Measurements from ENCODE around the gene ATG13.

Gene ATG13

GRCh38 chr11:46676436-46677158, 59.2 kb downstream of the ATG13 start:
- DNase-seq (ENCODE audit: low spot score) = no peak

- DNase-seq (ENCODE audit: low spot score) = no peak
Observed at GRCh38 chr11:46677169-46677568, 59.8 kb downstream of the ATG13 start.

DNA sequence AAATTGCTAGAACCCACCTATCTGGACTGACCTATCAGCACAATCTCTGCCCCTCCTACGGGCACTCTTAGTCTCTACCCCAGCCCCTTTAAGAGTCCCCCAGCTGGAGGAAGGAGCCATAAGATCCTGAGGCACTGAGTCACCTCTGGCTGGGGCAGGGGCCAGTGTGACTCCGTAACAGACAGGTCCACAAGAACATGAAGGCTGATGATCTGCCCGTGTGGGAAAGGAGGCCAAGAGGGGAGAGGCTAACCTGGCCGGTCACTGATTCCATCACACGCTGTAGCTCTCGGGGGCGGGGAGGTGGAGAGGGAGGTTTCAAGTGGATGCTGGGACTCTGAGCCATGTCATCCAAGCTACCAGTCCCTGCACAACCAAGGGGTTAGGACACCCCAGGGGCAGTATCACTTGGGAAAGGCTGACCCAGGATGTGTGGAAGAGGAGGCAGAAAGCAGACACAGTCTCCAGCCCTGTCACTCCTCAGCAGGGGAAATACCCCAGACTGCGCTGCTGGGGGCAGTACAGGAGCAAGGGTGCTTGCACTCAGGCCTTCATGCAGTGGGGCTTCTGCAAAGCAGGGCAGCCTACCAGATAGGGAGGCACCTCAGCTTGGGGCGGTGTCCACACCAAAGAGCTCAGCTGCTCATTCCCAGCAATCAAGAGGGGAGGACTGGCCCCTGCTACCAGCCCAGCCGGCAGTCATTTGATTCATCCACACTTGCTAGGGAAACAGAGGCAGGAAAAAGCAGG, 60.8 kb downstream of the ATG13 start:
- DNase-seq (ENCODE audit: low spot score) = no peak

GRCh38 chr11:46678741-46679130, 61.4 kb downstream of the ATG13 start:
- no peak for DNase-seq (ENCODE audit: low spot score)

DNA sequence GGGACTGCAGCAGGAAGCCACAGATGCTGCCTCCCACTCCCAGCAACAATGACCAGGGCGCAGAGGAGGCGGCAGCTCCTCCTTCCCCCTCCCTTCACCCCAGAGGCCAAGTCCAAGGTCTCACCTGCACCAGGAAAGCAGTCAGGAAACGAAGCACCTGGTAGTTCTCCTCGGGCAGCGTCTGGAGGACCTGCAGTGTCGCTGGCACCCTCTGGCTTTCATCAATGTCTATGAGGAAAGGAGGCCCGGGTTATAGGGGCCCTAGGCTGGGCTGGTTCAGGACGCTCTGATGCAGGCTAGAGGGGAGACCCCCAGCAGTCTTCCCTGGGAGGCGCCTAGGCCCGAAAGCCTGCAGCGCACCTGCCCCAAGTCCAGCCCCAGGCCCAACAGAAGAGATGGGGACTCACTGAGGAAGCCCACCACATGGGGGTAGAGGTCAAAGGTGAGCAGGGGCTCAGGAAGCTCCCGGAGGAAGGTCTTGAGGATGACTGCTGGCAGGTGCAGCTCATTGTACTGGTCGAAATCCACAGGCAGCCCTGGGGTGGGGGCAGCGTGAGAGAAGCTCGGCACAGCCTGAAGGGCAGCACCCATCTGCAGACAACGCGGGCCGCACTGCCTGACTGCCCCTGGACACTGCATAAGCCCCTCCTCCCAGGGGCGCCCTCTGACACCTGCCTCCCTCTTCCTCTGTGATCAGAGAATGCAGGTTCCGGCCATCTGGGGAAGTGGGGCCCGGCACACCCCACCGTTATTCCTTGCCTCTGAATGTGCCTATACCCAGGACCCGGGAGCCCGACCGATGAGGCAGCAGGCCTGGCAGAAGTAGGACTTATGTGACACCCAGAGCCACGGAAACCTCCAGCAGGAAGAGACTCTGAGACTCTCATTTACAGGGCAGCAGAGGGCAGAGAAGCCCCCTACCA, 62.1 kb downstream of the ATG13 start:
- DNase-seq (ENCODE audit: low spot score) = no peak

GRCh38 chr11:46680164-46680760, 62.9 kb downstream of the ATG13 start:
- DNase-seq (ENCODE audit: low spot score) = no peak

DNA sequence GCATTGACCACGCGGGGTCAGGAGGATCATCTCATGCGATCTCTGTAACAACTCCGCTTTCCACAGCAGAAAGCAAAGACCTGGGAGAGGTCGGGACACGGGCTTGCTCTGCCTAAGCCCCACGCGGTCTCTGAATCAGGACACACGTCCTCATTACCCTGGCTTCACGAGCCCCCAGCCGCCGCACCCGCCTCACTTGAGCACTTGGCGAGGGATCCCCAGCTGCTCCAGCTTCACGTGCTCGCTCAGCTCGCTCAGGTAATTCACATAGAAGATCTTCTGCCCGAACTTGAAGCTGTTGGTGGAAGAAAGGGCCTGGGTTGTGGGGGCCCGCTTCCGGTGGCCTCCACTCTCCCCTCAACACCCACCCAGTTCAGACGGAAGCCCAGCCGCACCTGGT, 63.5 kb downstream of the ATG13 start:
- DNase-seq (ENCODE audit: low spot score) = no peak

DNA sequence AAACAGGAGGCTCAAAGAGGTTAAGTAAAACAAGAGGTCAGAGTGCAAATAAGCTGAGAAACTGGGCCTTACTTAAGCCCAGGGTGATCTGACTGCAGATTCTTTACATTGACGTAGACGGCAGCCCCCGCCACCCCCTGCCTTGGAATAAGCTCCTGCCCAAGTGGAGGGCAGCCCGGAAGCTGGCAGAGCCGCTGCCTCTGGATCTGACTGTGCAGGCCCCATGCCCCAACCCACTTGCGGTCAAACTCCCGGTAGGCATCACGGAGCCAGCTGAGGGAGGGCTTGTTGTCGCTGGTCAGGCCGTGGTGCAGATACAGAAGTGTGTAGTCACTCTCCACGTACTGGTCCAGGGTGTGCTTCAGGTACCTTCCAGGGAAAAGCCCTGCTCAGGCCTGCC, 64.5 kb downstream of the ATG13 start:
- DNase-seq (ENCODE audit: low spot score) = no peak

GRCh38 chr11:46682773-46683752, 65.7 kb downstream of the ATG13 start:
- no peak for DNase-seq (ENCODE audit: low spot score)

DNA sequence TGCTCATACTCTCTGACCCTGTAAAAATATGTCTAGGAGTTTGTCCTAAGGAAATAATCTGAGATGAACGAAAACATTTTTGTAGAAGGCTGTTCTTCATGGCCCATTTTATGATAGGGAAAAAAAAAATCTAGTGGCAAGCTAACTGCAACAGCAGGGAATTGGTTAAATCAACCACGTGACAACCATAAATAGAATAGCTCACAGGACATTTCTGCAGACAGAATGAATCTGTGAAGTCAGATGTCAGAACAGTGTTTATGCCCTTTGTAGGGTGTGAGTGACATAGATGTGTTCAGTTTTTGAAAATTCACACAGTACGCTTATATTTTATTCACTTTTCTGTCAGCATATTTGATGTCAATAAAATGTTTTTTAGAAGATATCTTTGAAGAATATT, 67.0 kb downstream of the ATG13 start:
- no peak for DNase-seq (ENCODE audit: low spot score)

DNA sequence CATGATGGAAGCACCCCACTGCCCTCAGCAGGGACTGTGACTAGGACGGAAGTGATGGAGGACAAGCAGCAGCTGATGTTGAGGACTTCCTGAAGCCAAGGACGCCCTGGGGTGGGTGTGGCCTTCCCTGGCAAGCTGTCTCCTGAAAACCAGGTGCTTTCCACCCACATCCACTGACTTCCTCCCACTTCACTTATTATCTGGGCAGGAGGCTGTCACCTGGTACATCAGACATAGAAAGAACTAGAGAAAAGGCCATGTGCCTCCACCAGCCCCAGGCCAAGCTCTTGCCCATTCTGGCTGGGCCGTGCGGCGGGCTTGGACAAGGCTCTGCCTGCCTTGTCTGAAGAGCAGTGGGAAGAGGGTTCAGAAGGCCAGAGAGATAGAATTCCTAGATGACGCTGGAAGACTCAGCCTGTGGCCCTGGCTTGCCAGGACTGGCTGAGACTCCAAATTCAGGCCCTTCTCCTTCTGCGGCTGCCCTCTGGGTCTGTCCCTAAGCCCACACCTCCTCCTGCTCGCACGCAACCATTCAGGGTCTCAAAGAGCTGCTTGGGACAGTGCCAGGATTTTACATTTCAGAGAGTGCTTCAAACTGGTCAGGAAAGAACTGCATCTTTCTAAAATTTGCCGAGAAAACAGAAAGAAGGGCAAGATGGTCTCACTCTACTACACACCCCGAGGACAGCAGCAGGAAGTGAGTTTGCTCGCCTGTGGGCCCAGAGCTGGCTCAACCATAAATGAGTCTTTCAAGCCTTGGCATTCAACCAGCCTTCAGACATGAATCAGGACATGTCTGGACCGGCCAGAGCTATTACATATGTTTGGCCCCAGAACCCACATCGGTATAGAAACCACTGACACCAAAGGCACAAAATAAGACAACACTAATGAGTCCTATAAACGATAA, 69.8 kb downstream of the ATG13 start:
- DNase-seq (ENCODE audit: low spot score) = no peak

- no peak for DNase-seq (ENCODE audit: low spot score)
Observed at GRCh38 chr11:46690702-46691101, 73.3 kb downstream of the ATG13 start.

DNA sequence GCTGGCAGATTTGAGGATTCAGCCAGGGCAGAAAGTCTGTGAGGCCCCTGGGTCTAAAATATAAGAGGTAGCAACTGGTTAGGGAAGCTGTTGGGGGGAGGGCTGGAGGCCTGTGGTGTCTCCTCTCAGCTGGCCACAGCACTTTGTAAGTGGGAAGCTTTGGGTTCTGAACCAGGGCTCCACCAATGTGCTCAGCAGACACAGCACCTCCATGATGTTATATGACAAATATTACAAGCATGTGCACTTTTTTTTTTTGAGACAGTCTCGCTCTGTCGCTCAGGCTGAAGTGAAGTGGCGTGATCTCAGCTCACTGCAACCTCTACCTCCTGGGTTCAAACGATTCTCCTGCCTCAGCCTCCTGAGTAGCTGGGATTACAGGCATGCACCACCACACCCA, 75.1 kb downstream of the ATG13 start:
- no peak for DNase-seq (ENCODE audit: low spot score)

- DNase-seq (ENCODE audit: low spot score) = no peak
Observed at GRCh38 chr11:46693597-46694012, 76.3 kb downstream of the ATG13 start.

DNA sequence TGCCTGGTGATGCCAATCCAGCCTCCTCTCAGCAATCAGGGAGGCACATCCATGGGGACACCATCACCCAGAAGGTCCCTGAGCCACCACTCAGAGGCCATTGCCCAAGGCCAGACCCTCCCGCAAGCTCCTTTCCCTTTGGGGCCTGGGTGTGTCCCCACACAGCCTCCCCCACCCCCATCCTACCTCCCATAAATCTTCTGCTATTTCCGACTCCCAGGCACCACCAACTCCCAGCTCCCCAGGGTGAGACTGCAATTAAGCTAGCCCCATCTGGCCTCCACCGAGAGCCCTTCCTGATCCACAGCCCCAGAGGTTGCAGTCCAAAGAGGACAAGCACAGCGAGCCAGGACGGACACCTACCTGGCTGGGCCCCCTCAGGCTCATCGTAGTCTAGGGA, 76.7 kb downstream of the ATG13 start:
- no peak for DNase-seq (ENCODE audit: low spot score)

- DNase-seq (ENCODE audit: low spot score) = no peak
Observed at GRCh38 chr11:46694607-46695006, 77.3 kb downstream of the ATG13 start.

DNA sequence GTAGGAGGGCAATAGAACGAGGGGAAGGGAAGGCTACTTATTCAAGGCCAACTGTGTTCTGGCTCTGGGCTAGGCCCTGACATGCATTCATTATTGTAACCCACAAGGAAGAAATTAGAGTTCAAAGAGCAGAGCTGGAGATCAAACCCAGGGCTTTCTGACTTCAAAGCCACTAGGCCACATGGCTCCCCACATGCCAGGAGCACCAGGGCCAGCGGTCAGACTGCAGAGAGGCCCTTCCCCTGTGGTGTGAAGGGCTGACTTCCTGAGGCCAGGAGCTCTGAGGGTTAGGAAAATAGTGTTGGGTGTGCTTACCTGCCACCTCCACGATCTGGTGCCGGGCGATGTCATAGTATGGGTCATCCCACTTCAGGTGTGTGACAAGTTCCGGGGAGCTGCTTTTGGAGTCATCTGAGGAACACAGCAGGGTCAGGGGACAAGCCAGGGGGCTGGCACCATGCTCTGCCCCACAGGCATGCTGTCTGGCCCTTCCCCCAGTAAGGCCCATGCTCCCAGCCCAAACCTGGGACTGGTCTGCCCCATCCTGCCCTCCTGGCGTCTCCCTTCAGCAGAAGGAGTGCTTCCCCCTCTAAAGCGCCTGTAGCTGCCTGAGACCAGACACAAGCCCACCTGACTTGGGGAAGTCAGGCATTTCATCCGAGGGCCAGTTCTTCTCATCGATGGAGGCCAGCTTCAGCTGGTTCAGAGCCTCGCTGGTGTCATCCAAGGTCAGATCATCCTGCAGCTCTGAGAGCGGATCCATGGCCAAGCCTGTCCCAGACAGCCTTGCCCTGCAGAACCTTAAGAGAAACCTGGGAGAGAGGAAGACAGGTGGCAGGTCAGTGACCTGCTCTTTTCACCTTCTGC, 78.2 kb downstream of the ATG13 start:
- DNase-seq (ENCODE audit: low spot score) = no peak

DNA sequence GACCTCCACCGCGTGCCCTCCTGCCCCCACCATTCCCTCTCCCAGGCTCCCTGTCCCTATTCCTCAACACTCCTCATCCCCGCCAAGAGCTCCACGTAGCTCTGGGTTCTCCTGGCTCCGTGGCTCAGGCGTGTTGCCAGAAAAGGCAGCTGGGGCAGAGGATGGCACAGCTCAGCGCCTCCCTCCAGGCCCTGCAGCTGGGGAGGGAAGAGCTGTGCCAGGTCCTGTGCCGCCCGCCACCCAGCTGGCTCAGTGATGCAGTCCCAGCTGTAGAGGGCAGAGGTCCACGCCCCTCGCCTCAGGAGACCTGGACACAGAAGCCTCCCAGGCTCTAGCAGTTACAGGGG, 78.8 kb downstream of the ATG13 start:
- DNase-seq (ENCODE audit: low spot score) = peak; percentile 78

DNA sequence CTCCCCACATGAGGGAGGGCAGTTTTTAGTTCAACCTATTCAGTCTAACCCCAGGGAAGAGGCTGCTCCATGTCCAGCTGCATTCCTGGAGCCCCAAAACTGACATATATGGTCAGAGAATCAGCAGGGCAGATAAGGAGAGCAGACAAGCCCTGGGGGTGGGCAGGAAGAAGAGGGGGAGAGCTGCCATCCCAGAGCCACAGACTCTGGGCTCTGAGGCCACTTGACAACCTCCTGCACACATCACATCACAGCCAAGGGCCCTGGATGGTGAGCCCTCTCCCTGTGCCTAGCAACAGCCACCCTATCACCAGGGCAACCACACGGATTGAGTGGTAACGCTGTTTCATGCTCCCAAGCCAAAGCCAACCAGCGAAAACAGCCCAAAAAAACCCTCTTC, 80.0 kb downstream of the ATG13 start:
- DNase-seq (ENCODE audit: low spot score) = no peak
